Nasal cavity respiratory epithelium epithelial cell of viscerocranial mucosa (primary cell): Measurements from ENCODE around the gene CFAP107. TPM values are rescaled to one million over a fixed set of nuclear protein-coding genes. Genes with fewer than 3 reads are reported as not detected.

Source experiments
- total RNA-seq: library from RNA; depleted of rRNA; stranded (reverse); fragments of >200 nt; gene quantifications from 2 replicates; pipeline ENCODE4 v1.2.3, GENCODE V29; 2014

CFAP107 gene, protein sequence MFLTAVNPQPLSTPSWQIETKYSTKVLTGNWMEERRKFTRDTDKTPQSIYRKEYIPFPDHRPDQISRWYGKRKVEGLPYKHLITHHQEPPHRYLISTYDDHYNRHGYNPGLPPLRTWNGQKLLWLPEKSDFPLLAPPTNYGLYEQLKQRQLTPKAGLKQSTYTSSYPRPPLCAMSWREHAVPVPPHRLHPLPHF
- total RNA-seq, result not detected in 2 replicates

GRCh38 chr1:12745992-12746323, at the start of gene CFAP107:
TSS of gene CFAP107 (plus strand) at chr1:12746200. CDS start at chr1:12746431, 231 bp downstream.

GRCh38 chr1:12715896-12716437, 30.0 kb upstream of the CFAP107 start, which contains the start of gene AADACL3:
TSS of gene AADACL3 (plus strand) at chr1:12716110. CDS start at chr1:12716177, 67 bp downstream.

DNA sequence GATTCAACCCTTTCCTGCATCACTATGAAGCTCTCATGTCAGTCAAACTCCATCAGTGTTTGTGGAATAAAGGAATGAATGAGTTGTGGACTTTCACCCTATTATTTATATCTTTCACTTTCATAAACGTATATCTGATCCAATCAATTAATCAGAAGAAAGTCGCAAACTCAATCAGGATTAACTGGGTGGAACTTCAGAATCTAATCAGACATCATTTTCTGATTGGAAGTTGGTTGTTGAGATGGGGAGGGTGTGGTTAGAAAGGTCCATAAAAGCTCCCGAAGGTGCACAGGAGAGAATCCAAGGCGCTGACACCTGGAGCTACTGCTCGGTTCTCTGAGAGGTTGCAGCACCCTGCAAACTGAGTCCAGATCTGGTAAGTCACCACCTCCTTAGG, 27.4 kb downstream of the CFAP107 start, which contains the start of gene PRAMEF12:
PRAMEF12 (plus strand) TSS at position 301 of the 400 bp plus-strand sequence. CDS start 1,130 bp downstream, outside the sequence.

GRCh38 chr1:12791097-12791496, 45.1 kb downstream of the CFAP107 start, which contains the start of gene PRAMEF1:
TSS of gene PRAMEF1 (plus strand) at chr1:12791397. CDS start at chr1:12793228, 1,831 bp downstream.

Other genes starting within 250 kb of the CFAP107 start
- 14.7 and 47.6 TPM in 2 replicates for gene DHRS3, start 128.0 kb upstream of the CFAP107 start, total RNA-seq
- not detected in 2 replicates for gene AADACL4, start 102.1 kb upstream of the CFAP107 start, total RNA-seq
- not detected in 2 replicates for gene AADACL3, start 30.1 kb upstream of the CFAP107 start, total RNA-seq
- not detected in 2 replicates for gene PRAMEF12, start 27.5 kb downstream of the CFAP107 start, total RNA-seq
- not detected in 2 replicates for gene PRAMEF1, start 45.2 kb downstream of the CFAP107 start, total RNA-seq
- gene PRAMEF11, start 85.2 kb downstream of the CFAP107 start, total RNA-seq, result not detected in 2 replicates
- gene HNRNPCL1, start 102.5 kb downstream of the CFAP107 start, total RNA-seq, result not detected in 2 replicates
- gene PRAMEF2, start 110.9 kb downstream of the CFAP107 start, total RNA-seq, result not detected in 2 replicates
- not detected in 2 replicates for gene PRAMEF4, start 140.0 kb downstream of the CFAP107 start, total RNA-seq
- gene PRAMEF10, start 152.1 kb downstream of the CFAP107 start, total RNA-seq, result not detected in 2 replicates
- not detected in 2 replicates for gene PRAMEF7, start 170.4 kb downstream of the CFAP107 start, total RNA-seq
- not detected in 2 replicates for gene PRAMEF6, start 201.4 kb downstream of the CFAP107 start, total RNA-seq